ENCODE measurements around the gene HHIP.

Gene HHIP

GRCh38 chr4:144705601-144706590 lies 59.9 kb downstream of the HHIP start:
- no peak for FAIRE-seq

GRCh38 chr4:144709159-144709558 lies 63.2 kb downstream of the HHIP start:
- peak; percentile 61 for DNase-seq (ENCODE audit: low spot score)
- no peak for FAIRE-seq

More at GRCh38 chr4:144705601-144706590, 59.9 kb downstream of the HHIP start:
- DNase-seq (ENCODE audit: low spot score): no peak

- FAIRE-seq: no peak
- DNase-seq (ENCODE audit: low spot score): peak; percentile 70
Measured at GRCh38 chr4:144709793-144710525, 64.0 kb downstream of the HHIP start.

GRCh38 chr4:144710526-144710912 lies 64.6 kb downstream of the HHIP start:
- no peak for FAIRE-seq
- no peak for DNase-seq (ENCODE audit: low spot score)

- DNase-seq (ENCODE audit: low spot score) (no peak), FAIRE-seq (no peak)
Measured at GRCh38 chr4:144711700-144712456, 65.9 kb downstream of the HHIP start.

GRCh38 chr4:144712775-144713174 lies 66.8 kb downstream of the HHIP start:
- FAIRE-seq (no peak), DNase-seq (ENCODE audit: low spot score) (no peak)

GRCh38 chr4:144714166-144714565 lies 68.2 kb downstream of the HHIP start:
- DNase-seq (ENCODE audit: low spot score) (no peak), FAIRE-seq (no peak)

- FAIRE-seq (no peak), DNase-seq (ENCODE audit: low spot score) (no peak)
Measured at GRCh38 chr4:144715230-144715629, 69.3 kb downstream of the HHIP start.

GRCh38 chr4:144716778-144717177 lies 70.8 kb downstream of the HHIP start:
- FAIRE-seq (no peak), DNase-seq (ENCODE audit: low spot score) (no peak)

GRCh38 chr4:144718958-144719512 lies 73.1 kb downstream of the HHIP start:
- DNase-seq (ENCODE audit: low spot score) (no peak), FAIRE-seq (no peak)

GRCh38 chr4:144720491-144720890 lies 74.5 kb downstream of the HHIP start:
- DNase-seq (ENCODE audit: low spot score) (no peak), FAIRE-seq (no peak)

- no peak for DNase-seq (ENCODE audit: low spot score)
- no peak for FAIRE-seq
Measured at GRCh38 chr4:144721994-144722393, 76.0 kb downstream of the HHIP start.

- no peak for FAIRE-seq
- no peak for DNase-seq (ENCODE audit: low spot score)
Measured at GRCh38 chr4:144723471-144723870, 77.5 kb downstream of the HHIP start.

- DNase-seq (ENCODE audit: low spot score) (no peak), FAIRE-seq (no peak)
Measured at GRCh38 chr4:144729175-144729574, 83.2 kb downstream of the HHIP start.

- DNase-seq (ENCODE audit: low spot score): no peak
- FAIRE-seq: no peak
Measured at GRCh38 chr4:144732584-144733428, 86.8 kb downstream of the HHIP start.

- no peak for DNase-seq (ENCODE audit: low spot score)
- FAIRE-seq: no peak
Measured at GRCh38 chr4:144733566-144733965, 87.6 kb downstream of the HHIP start.

- DNase-seq (ENCODE audit: low spot score): peak; percentile 35
- FAIRE-seq: no peak
Measured at GRCh38 chr4:144734522-144734921, 88.6 kb downstream of the HHIP start.

- FAIRE-seq (no peak), DNase-seq (ENCODE audit: low spot score) (no peak)
Measured at GRCh38 chr4:144738649-144739048, 92.7 kb downstream of the HHIP start.

GRCh38 chr4:144739511-144740033 lies 93.6 kb downstream of the HHIP start:
- DNase-seq (ENCODE audit: low spot score) (no peak), FAIRE-seq (no peak)

GRCh38 chr4:144740316-144740715 lies 94.4 kb downstream of the HHIP start:
- FAIRE-seq: no peak
- DNase-seq (ENCODE audit: low spot score): no peak
